Adipocyte (in vitro differentiated cells): ENCODE results near the gene NEUROD2.

Experiments used
- DNase-seq: peaks from one replicate; pipeline ENCODE4 v3.0.0-alpha.2; 2015; ENCODE audit warnings: low read depth
- H3K27me3 ChIP-seq: replicated peaks from 2 replicates; pipeline ENCODE4 v1.7.0; 2013; ENCODE audit warnings: mild to moderate bottlenecking, low read length, moderate library complexity; ENCODE audit not compliant: control insufficient read depth, insufficient read depth
- H3K36me3 ChIP-seq: 2 replicates; pipeline ENCODE4 v1.7.0; 2013; ENCODE audit warnings: low read length, mild to moderate bottlenecking, moderate library complexity; ENCODE audit not compliant: control insufficient read depth, insufficient read depth, severe bottlenecking
- H3K4me1 ChIP-seq: 2 replicates; pipeline ENCODE4 v1.7.0; 2013; ENCODE audit warnings: mild to moderate bottlenecking, low read length, moderate library complexity; ENCODE audit not compliant: control insufficient read depth, insufficient read depth
- H3K4me3 ChIP-seq: 2 replicates; pipeline ENCODE4 v1.7.0; 2013; ENCODE audit warnings: mild to moderate bottlenecking, low read length, moderate library complexity
- H3K9ac ChIP-seq: 2 replicates; pipeline ENCODE4 v1.7.0; 2013; ENCODE audit warnings: mild to moderate bottlenecking, low read length, moderate library complexity
- H3K9me3 ChIP-seq: 2 replicates; pipeline ENCODE4 v1.7.0; 2013; ENCODE audit warnings: mild to moderate bottlenecking, low read length, moderate library complexity; ENCODE audit not compliant: control insufficient read depth

NEUROD2 gene

GRCh38 chr17:39606434-39607056 is 1.2 kb downstream of the NEUROD2 start:
- Histone ChIP-seq H3K9ac (no peak overlapping the region), H3K4me3 (no peak overlapping the region), H3K9me3 (no peaks in the 10 kb centered on the region), H3K4me1 (peaks cover 3% of the 10 kb centered on the region), H3K36me3 (no peaks in the 10 kb centered on the region), H3K27me3 (peaks cover 66% of the 10 kb centered on the region)
- no peak for DNase-seq

- Histone ChIP-seq H3K4me3 (no peak overlapping the region), H3K4me1 (peaks cover 4% of the 10 kb centered on the region), H3K9ac (no peak overlapping the region), H3K27me3 (peaks cover 66% of the 10 kb centered on the region), H3K9me3 (no peaks in the 10 kb centered on the region), H3K36me3 (no peaks in the 10 kb centered on the region)
- DNase-seq: peak; percentile 30
These were observed 2.0 kb downstream of the NEUROD2 start for GRCh38 chr17:39605492-39606433.

- H3K9me3 ChIP-seq: no peaks in the 10 kb centered on the region
- H3K4me1 ChIP-seq: peaks cover 5% of the 10 kb centered on the region
- H3K4me3 ChIP-seq: no peak overlapping the region
- H3K9ac ChIP-seq: no peak overlapping the region
- no peaks in the 10 kb centered on the region for H3K36me3 ChIP-seq
- peaks cover 73% of the 10 kb centered on the region for H3K27me3 ChIP-seq
- DNase-seq: no peak
These were observed 2.7 kb downstream of the NEUROD2 start for GRCh38 chr17:39604911-39605491.

- DNase-seq: no peak
- Histone ChIP-seq H3K36me3 (no peaks in the 10 kb centered on the region), H3K27me3 (peaks cover 78% of the 10 kb centered on the region), H3K4me3 (no peak overlapping the region), H3K9ac (no peak overlapping the region), H3K9me3 (no peaks in the 10 kb centered on the region), H3K4me1 (peaks cover 16% of the 10 kb centered on the region)
These were observed 4.3 kb downstream of the NEUROD2 start for GRCh38 chr17:39603304-39604016.

- no peaks in the 10 kb centered on the region for H3K9me3 ChIP-seq
- peaks cover 80% of the 10 kb centered on the region for H3K27me3 ChIP-seq
- peaks cover 16% of the 10 kb centered on the region for H3K4me1 ChIP-seq
- DNase-seq: no peak
- H3K9ac ChIP-seq: no peak overlapping the region
- H3K36me3 ChIP-seq: no peaks in the 10 kb centered on the region
- H3K4me3 ChIP-seq: no peak overlapping the region
These were observed 5.0 kb downstream of the NEUROD2 start for GRCh38 chr17:39602533-39603303.

- Histone ChIP-seq H3K36me3 (no peaks in the 10 kb centered on the region), H3K27me3 (peaks cover 81% of the 10 kb centered on the region), H3K9me3 (no peaks in the 10 kb centered on the region), H3K4me3 (no peak overlapping the region), H3K9ac (no peak overlapping the region), H3K4me1 (peaks cover 16% of the 10 kb centered on the region)
- DNase-seq: no peak
These were observed 5.8 kb downstream of the NEUROD2 start for GRCh38 chr17:39601758-39602532.

- no peak for DNase-seq
- no peaks in the 10 kb centered on the region for H3K36me3 ChIP-seq
- no peak overlapping the region for H3K4me3 ChIP-seq
- H3K4me1 ChIP-seq: peaks cover 16% of the 10 kb centered on the region
- no peaks in the 10 kb centered on the region for H3K9me3 ChIP-seq
- peaks cover 88% of the 10 kb centered on the region for H3K27me3 ChIP-seq
- no peak overlapping the region for H3K9ac ChIP-seq
These were observed 6.6 kb downstream of the NEUROD2 start for GRCh38 chr17:39600997-39601597.

- Histone ChIP-seq H3K9ac (no peak overlapping the region), H3K4me1 (peaks cover 13% of the 10 kb centered on the region), H3K27me3 (peaks cover 95% of the 10 kb centered on the region), H3K9me3 (no peaks in the 10 kb centered on the region), H3K4me3 (no peak overlapping the region), H3K36me3 (no peaks in the 10 kb centered on the region)
- DNase-seq: no peak
These were observed 7.3 kb downstream of the NEUROD2 start for GRCh38 chr17:39600288-39600996.

GRCh38 chr17:39599665-39600231 is 8.0 kb downstream of the NEUROD2 start:
- Histone ChIP-seq H3K9me3 (no peaks in the 10 kb centered on the region), H3K4me1 (peaks cover 13% of the 10 kb centered on the region), H3K4me3 (no peak overlapping the region), H3K9ac (no peak overlapping the region), H3K27me3 (peaks cover 96% of the 10 kb centered on the region), H3K36me3 (no peaks in the 10 kb centered on the region)
- no peak for DNase-seq
